Adrenal gland (tissue), 5 donors: ENCODE results near the gene TK2.

Source experiments
- CTCF ChIP-seq, 6 experiments: fragments of 450-650 bp in 4 of 6; fragments of 200-600 bp in 2 of 6; sonication (generic) in 1 of 6; IDR thresholded peaks; 1 replicate in 5 of 6; 2 replicates in 1 of 6; pipeline versions ENCODE4 v1.5.1 to v1.8.0; 2016 to 2021; ENCODE audit warnings: antibody characterized with exemption in 6 of 6, mild to moderate bottlenecking in 2 of 6, moderate library complexity in 1 of 6
- POLR2A ChIP-seq, 2 donors: fragments of 450-650 bp; IDR thresholded peaks; one replicate each; pipeline ENCODE4 v1.6.1; 2017; ENCODE audit warnings: antibody characterized with exemption in 2 of 2, mild to moderate bottlenecking in 2 of 2, moderate library complexity in 1 of 2
- donor health status: DM: no; HTN: no; CAD: no.

DNA sequence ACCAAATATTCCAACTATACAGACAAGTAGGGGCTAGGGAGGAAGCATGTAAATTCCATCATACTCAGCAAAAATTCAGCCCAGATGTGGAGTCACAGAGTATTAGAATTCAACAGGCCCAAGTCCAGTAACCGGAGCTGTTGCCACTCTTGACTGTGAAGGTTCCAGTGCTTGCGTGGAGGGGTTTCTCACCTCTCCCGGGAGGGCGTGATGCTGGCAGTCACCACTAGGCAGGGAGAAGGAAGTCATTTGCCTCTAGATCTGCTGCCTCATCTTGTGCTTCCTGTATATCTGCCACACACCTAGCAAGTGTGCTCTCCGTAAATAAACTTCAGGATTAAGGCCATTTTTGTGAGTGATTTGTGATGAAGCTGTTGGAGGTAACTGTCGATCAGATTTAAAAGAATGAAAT, 1.4 kb upstream of the TK2 start:
- TF ChIP-seq CTCF (IDR thresholded peaks at IDR 0.05) = peak in 4 of 6 experiments; percentile 17 to 38 (median 28)
- no peak for TF ChIP-seq POLR2A (IDR thresholded peaks at IDR 0.05)
